OCI-M2 (cell line): ENCODE data around the gene MRPS18A.

Source experiments
- DNase-seq: peaks from one replicate; lab custom pipeline; 2025; ENCODE audit not compliant: unreplicated experiment; lab: John Stamatoyannopoulos, UW

Gene MRPS18A

GRCh38 chr6:43687437-43688347 is at the start of gene MRPS18A:
Gene MRPS18A (minus strand): TSS chr6:43687791. CDS start chr6:43687779, 12 bp downstream.
- DNase-seq, result peak; percentile 37

- DNase-seq, result no peak
These were observed 49.3 kb upstream of the MRPS18A start for GRCh38 chr6:43736844-43737243.

GRCh38 chr6:43736211-43736786 is 48.7 kb upstream of the MRPS18A start:
- DNase-seq, result no peak

- DNase-seq, result no peak
These were observed 48.1 kb upstream of the MRPS18A start for GRCh38 chr6:43735642-43736199.

GRCh38 chr6:43734294-43734665 is 46.7 kb upstream of the MRPS18A start:
- DNase-seq, result no peak

- DNase-seq, result no peak
These were observed 46.1 kb upstream of the MRPS18A start for GRCh38 chr6:43733471-43734293.

- no peak for DNase-seq
These were observed 43.0 kb upstream of the MRPS18A start for GRCh38 chr6:43730634-43731033.

GRCh38 chr6:43729537-43729936 is 41.9 kb upstream of the MRPS18A start:
- DNase-seq, result no peak

GRCh38 chr6:43728586-43728985 is 41.0 kb upstream of the MRPS18A start:
- DNase-seq, result no peak

- no peak for DNase-seq
These were observed 40.0 kb upstream of the MRPS18A start for GRCh38 chr6:43727634-43728033.

GRCh38 chr6:43725643-43726580 is 38.3 kb upstream of the MRPS18A start:
- no peak for DNase-seq

- DNase-seq, result peak; percentile 77
These were observed 37.5 kb upstream of the MRPS18A start for GRCh38 chr6:43724914-43725642.

GRCh38 chr6:43724354-43724753 is 36.8 kb upstream of the MRPS18A start:
- no peak for DNase-seq

GRCh38 chr6:43723737-43724295 is 36.2 kb upstream of the MRPS18A start:
- no peak for DNase-seq

- DNase-seq, result no peak
These were observed 35.4 kb upstream of the MRPS18A start for GRCh38 chr6:43722920-43723545.

GRCh38 chr6:43720999-43721398 is 33.4 kb upstream of the MRPS18A start:
- DNase-seq, result no peak

GRCh38 chr6:43719511-43719910 is 31.9 kb upstream of the MRPS18A start:
- DNase-seq, result no peak

- DNase-seq, result no peak
These were observed 31.0 kb upstream of the MRPS18A start for GRCh38 chr6:43718387-43719105.
